Lung (tissue), 12 donors: ENCODE results near the gene PASK. TPM values are rescaled to one million over a fixed set of nuclear protein-coding genes. Genes with fewer than 3 reads are reported as not detected.

Experiments used
- ATAC-seq: fragments of 200-7000 bp; cut with Tn5 transposase; one replicate; pipeline ENCODE4 v1.9.1; 2020; ENCODE audit warnings: moderate number of reproducible peaks; ENCODE audit not compliant: insufficient read depth, low FRiP score
- DNase-seq, 3 donors: peaks; one replicate each; pipeline ENCODE4 v3.0.0-alpha.2; 2013 to 2017
- H3K27ac ChIP-seq, 2 donors: one replicate each; pipeline ENCODE4 v1.5.1; 2013; ENCODE audit warnings: mild to moderate bottlenecking in 2 of 2, moderate library complexity in 2 of 2, control low read depth in 1 of 2, inconsistent platforms in 1 of 2, low read depth in 1 of 2, low read length in 1 of 2
- H3K27me3 ChIP-seq, 3 donors: one replicate each; pipeline ENCODE4 v1.5.1; 2013; ENCODE audit warnings: low read length in 2 of 3; ENCODE audit not compliant: control insufficient read depth in 3 of 3, insufficient read depth in 3 of 3
- H3K36me3 ChIP-seq, 4 donors: one replicate each; pipeline ENCODE4 v1.5.1; 2013; ENCODE audit warnings: low read length in 4 of 4, mild to moderate bottlenecking in 1 of 4, moderate library complexity in 1 of 4; ENCODE audit not compliant: control insufficient read depth in 4 of 4, insufficient read depth in 4 of 4
- H3K4me1 ChIP-seq, 5 donors: one replicate each; pipeline ENCODE4 v1.5.1; 2013; ENCODE audit warnings: low read length in 5 of 5, mild to moderate bottlenecking in 2 of 5, moderate library complexity in 1 of 5; ENCODE audit not compliant: control insufficient read depth in 5 of 5, insufficient read depth in 5 of 5
- H3K4me3 ChIP-seq: one replicate; pipeline ENCODE4 v1.5.1; 2013; ENCODE audit warnings: mild to moderate bottlenecking, control low read depth, moderate library complexity
- H3K9ac ChIP-seq, 2 donors: one replicate each; pipeline ENCODE4 v1.5.1; 2013; ENCODE audit warnings: low read length in 2 of 2, control low read depth in 1 of 2; ENCODE audit not compliant: insufficient read depth in 1 of 2
- H3K9me3 ChIP-seq, 4 donors: one replicate each; pipeline ENCODE4 v1.5.1; 2013; ENCODE audit warnings: low read length in 3 of 4, mild to moderate bottlenecking in 1 of 4, moderate library complexity in 1 of 4; ENCODE audit not compliant: control insufficient read depth in 4 of 4, insufficient read depth in 3 of 4
- CTCF ChIP-seq: IDR thresholded peaks from 2 replicates; pipeline ENCODE4 v1.5.1; 2012; ENCODE audit warnings: mild to moderate bottlenecking; ENCODE audit errors: control extremely low read depth, extremely low read depth
- WGBS, 2 donors: extraction: QIAGEN DNeasy Blood & Tissue Kit; methylation state at CpG; one replicate each; pipeline ENCODE4 v1.1.7; 2013; 5-methylcytosine and 5-hydroxymethylcytosine counted together
- polyA plus RNA-seq, 2 donors: library from polyadenylated mRNA; stranded (reverse); fragments of 200-250 nt; gene quantifications; one replicate each; pipeline ENCODE4 v1.2.1, GENCODE V29; 2013
- total RNA-seq, 2 donors: library from RNA; depleted of rRNA in 1 of 2; stranded (reverse); fragments of >200 nt in 1 of 2; gene quantifications; one replicate each; pipeline ENCODE4 v1.2.1, GENCODE V29; 2014 to 2021
- donor health status: control.
- donor health status: control.
- donor health status: Bipolar disorder and iron deficiency.
- donor health status: healthy.
- donor health status: DM: yes; HTN: yes; CAD: no.

PASK gene
- total and polyA plus RNA-seq, 4 donors = 3.5 to 21.8 (median 13.2) TPM

GRCh38 chr2:241070361-241070760 is 78.9 kb downstream of the PASK start:
- no peak for TF ChIP-seq CTCF
- ATAC-seq = no peak
- Histone ChIP-seq H3K9me3 (no peaks in the 10 kb centered on the region), H3K27me3 (no peaks in the 10 kb centered on the region), H3K4me3 (no peak overlapping the region), H3K27ac (no peak overlapping the region), H3K4me1 (no peaks in the 10 kb centered on the region), H3K9ac (no peak overlapping the region), H3K36me3 (peaks cover 6 to 67% (median 47%) of the 10 kb centered on the region in 4 donors)
- DNase-seq = no peak
- 95 to 97% methylated on average over 13 of the region's 13 CpGs for WGBS, 2 donors

GRCh38 chr2:241069821-241070281 is 79.4 kb downstream of the PASK start:
- DNase-seq (no peak), ATAC-seq (no peak)
- Histone ChIP-seq H3K4me3 (no peak overlapping the region), H3K27ac (no peak overlapping the region), H3K9ac (no peak overlapping the region), H3K27me3 (no peaks in the 10 kb centered on the region), H3K36me3 (peaks cover 6 to 67% (median 46%) of the 10 kb centered on the region in 4 donors), H3K9me3 (no peaks in the 10 kb centered on the region), H3K4me1 (no peaks in the 10 kb centered on the region)
- WGBS, 2 donors = 81 to 84% methylated on average over 25 to 26 of the region's 26 CpGs
- TF ChIP-seq CTCF = no peak

- no peaks in the 10 kb centered on the region for H3K9me3 ChIP-seq
- no peak overlapping the region for H3K9ac ChIP-seq
- no peak for TF ChIP-seq CTCF
- H3K4me1 ChIP-seq = peaks cover 0 to 4% (median 0%) of the 10 kb centered on the region in 5 donors
- peaks cover 3 to 61% (median 41%) of the 10 kb centered on the region in 4 donors for H3K36me3 ChIP-seq
- DNase-seq (no peak), ATAC-seq (no peak)
- no peak overlapping the region for H3K4me3 ChIP-seq
- WGBS, 2 donors = 95 to 97% methylated on average over 28 of the region's 28 CpGs
- H3K27ac ChIP-seq = no peak overlapping the region
- no peaks in the 10 kb centered on the region for H3K27me3 ChIP-seq
Observed at GRCh38 chr2:241068942-241069810, 80.1 kb downstream of the PASK start.
